MCF 10A (cell line): Measurements from ENCODE around the gene PDIK1L. TPM values are rescaled to one million over a fixed set of nuclear protein-coding genes. Genes with fewer than 3 reads are reported as not detected.

Source experiments
- BruUV-seq: library from RNA; stranded (reverse); fragments of 400-500 nt; replicated peaks from 2 replicates; lab custom pipeline; 2021; lab: Mats Ljungman, UMichigan
- CTCF ChIA-PET: fragments of 300-600 bp; sonication (Branson Sonifier 250); formaldehyde crosslinking; extraction: SDS; loops from one replicate; lab custom pipeline; 2021; ENCODE audit warnings: antibody characterized with exemption, inconsistent platforms; lab: Yijun Ruan, JAX
- POLR2A ChIA-PET: fragments of 300-600, 350-650 bp; sonication (Branson Sonifier 250); formaldehyde crosslinking; extraction: SDS; loops from one replicate; lab custom pipeline; 2020; ENCODE audit warnings: antibody characterized with exemption, inconsistent platforms; lab: Yijun Ruan, JAX
- DNase-seq: peaks from one replicate; pipeline ENCODE4 v3.0.0-alpha.2; 2018; ENCODE audit not compliant: unreplicated experiment
- H3K27ac Mint-ChIP-seq: one replicate; pipeline ENCODE4 v1.8.0; 2022; ENCODE audit warnings: mild to moderate bottlenecking, low read depth, mixed read lengths; ENCODE audit not compliant: unreplicated experiment
- H3K27me3 Mint-ChIP-seq: one replicate; pipeline ENCODE4 v1.8.0; 2022; ENCODE audit warnings: mixed read lengths; ENCODE audit not compliant: insufficient read depth, unreplicated experiment
- H3K36me3 Mint-ChIP-seq: one replicate; pipeline ENCODE4 v1.8.0; 2022; ENCODE audit warnings: mild to moderate bottlenecking, moderate library complexity, mixed read lengths; ENCODE audit not compliant: insufficient read depth, unreplicated experiment
- H3K4me1 Mint-ChIP-seq: one replicate; pipeline ENCODE4 v1.8.0; 2022; ENCODE audit warnings: mixed read lengths; ENCODE audit not compliant: insufficient read depth, unreplicated experiment
- H3K4me3 Mint-ChIP-seq: one replicate; pipeline ENCODE4 v1.8.0; 2022; ENCODE audit warnings: mild to moderate bottlenecking, moderate library complexity, mixed read lengths; ENCODE audit not compliant: unreplicated experiment
- H3K9me3 Mint-ChIP-seq: one replicate; pipeline ENCODE4 v1.8.0; 2022; ENCODE audit warnings: mixed read lengths; ENCODE audit not compliant: unreplicated experiment
- intact Hi-C: fragments of 100-400 bp; cut with micrococcal nuclease; formaldehyde crosslinking; loops from 2 replicates; pipeline ENCODE4 v1.14.1; 2022
- total RNA-seq: library from RNA; stranded (reverse); gene quantifications from 2 replicates; pipeline ENCODE4 v1.2.3, GENCODE V29; 2022
- TF ChIP-seq, protein P1 (sequence below): fragments of 200-600 bp; IDR thresholded peaks from one replicate; pipeline ENCODE4 v1.8.0; 2022; ENCODE audit warnings: antibody characterized with exemption, mild to moderate bottlenecking; ENCODE audit not compliant: unreplicated experiment

The PDIK1L gene
- total RNA-seq, 1 experiment from 2014 or later: 10.9 TPM

DNA sequence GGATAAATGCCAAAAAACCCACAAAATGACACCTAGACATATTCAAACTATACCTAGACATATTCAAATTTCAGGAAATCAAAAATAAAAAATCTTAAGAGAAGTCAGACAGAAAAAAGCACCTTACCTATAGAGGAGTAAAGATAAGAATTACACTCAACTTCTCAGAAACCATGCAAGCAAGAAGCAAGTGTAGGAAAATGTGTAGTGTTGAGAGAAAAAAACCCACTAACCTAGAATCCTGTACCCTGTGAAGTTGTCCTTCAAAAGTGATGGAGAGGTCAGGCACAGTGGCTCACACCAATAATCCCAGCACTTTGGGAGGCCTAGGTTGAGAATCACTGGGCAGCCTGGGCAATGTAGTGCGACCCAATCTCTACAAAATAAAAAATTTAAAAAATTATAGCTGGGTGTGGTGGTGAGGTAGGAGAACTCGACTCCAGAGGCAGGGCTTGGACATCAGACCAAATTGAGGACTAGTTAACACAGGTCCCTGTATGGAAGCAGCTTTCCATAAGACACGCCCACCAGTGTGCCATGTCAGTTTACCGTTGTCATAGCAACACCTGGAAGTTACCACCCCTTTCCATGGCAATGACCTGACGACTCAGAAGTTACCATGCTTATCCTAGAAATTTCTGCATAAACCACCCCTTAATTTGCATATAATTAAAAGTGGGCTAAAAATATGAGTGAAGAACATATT lies 20.7 kb downstream of the PDIK1L start:
- H3K36me3 Mint-ChIP-seq: no peaks in the 10 kb centered on the region
- no peaks in the 10 kb centered on the region for H3K27me3 Mint-ChIP-seq
- no peak overlapping the region for H3K27ac Mint-ChIP-seq
- TF ChIP-seq, protein P1, sequence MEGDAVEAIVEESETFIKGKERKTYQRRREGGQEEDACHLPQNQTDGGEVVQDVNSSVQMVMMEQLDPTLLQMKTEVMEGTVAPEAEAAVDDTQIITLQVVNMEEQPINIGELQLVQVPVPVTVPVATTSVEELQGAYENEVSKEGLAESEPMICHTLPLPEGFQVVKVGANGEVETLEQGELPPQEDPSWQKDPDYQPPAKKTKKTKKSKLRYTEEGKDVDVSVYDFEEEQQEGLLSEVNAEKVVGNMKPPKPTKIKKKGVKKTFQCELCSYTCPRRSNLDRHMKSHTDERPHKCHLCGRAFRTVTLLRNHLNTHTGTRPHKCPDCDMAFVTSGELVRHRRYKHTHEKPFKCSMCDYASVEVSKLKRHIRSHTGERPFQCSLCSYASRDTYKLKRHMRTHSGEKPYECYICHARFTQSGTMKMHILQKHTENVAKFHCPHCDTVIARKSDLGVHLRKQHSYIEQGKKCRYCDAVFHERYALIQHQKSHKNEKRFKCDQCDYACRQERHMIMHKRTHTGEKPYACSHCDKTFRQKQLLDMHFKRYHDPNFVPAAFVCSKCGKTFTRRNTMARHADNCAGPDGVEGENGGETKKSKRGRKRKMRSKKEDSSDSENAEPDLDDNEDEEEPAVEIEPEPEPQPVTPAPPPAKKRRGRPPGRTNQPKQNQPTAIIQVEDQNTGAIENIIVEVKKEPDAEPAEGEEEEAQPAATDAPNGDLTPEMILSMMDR: no peak
- H3K4me1 Mint-ChIP-seq: peaks cover 14% of the 10 kb centered on the region
- CTCF ChIA-PET: interaction anchor here (0.6 to 2.1 kb wide), 2 partner anchors 9 to 13 kb away, joined by 3 to 11 read pairs; no protein-coding TSS in a partner anchor
- H3K4me3 Mint-ChIP-seq: no peak overlapping the region
- BruUV-seq: no TSS peak
- POLR2A ChIA-PET: interaction anchor here (1.1 to 1.7 kb wide), 2 partner anchors 9 to 19 kb away, joined by 3 to 4 read pairs; no protein-coding TSS in a partner anchor
- intact Hi-C loops: no loop called here
- H3K9me3 Mint-ChIP-seq: no peaks in the 10 kb centered on the region
- no peak for DNase-seq

DNA sequence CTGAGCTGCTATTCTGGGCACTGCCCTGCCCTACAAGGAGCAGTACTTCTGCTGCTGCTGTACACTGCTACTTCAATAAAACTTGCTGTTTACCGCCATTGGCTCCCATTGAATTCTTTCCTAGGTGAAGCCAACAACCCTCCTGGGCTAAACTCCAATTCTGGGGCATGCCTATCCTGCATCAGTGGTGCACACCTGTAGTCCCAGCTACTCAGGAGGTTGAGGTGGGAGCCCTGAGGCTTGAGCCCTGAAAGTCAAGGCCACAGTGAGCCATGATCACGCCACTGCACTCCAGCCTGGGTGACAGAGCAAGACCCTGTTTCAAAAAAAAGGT lies 21.2 kb downstream of the PDIK1L start:
- peaks cover 9% of the 10 kb centered on the region for H3K4me1 Mint-ChIP-seq
- no peaks in the 10 kb centered on the region for H3K27me3 Mint-ChIP-seq
- H3K9me3 Mint-ChIP-seq: no peaks in the 10 kb centered on the region
- TF ChIP-seq, protein P1: no peak
- H3K4me3 Mint-ChIP-seq: no peak overlapping the region
- no peak for DNase-seq
- ChIA-PET POLR2A (interaction anchor here (1.1 kb wide), 1 partner anchor 9 kb away, joined by 3 read pairs; no protein-coding TSS in a partner anchor), CTCF (interaction anchor here (0.6 to 2.1 kb wide), 3 partner anchors 10 to 26 kb away, joined by 3 to 11 read pairs (median 4); no protein-coding TSS in a partner anchor)
- H3K36me3 Mint-ChIP-seq: no peaks in the 10 kb centered on the region
- H3K27ac Mint-ChIP-seq: no peak overlapping the region
- intact Hi-C loops: no loop called here
- no TSS peak for BruUV-seq

DNA sequence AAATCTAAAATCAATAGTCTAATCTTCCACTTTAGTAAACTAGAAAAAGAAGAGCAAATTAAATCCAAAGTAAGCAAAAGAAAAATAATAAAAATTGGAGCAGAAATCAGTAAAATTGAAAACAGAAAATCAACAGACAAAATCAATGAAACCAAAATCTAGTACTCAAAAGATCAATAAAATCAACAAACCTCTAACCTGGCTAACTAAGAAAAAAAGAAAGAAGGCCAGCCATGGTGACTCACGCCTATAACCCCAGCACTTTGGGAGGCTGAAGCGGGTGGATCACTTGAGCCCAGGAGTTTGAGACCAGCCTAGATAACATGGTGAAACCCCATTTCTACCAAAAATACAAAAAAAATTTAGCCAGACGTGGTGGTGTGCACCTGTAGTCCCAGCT lies 22.8 kb downstream of the PDIK1L start:
- TF ChIP-seq, protein P1: no peak
- DNase-seq: no peak
- intact Hi-C loops: no loop called here
- no TSS peak for BruUV-seq
- Mint-ChIP-seq H3K27ac (no peak overlapping the region), H3K27me3 (no peaks in the 10 kb centered on the region), H3K4me1 (no peaks in the 10 kb centered on the region), H3K9me3 (no peaks in the 10 kb centered on the region), H3K36me3 (no peaks in the 10 kb centered on the region), H3K4me3 (no peak overlapping the region)
- ChIA-PET CTCF (interaction anchor here (2.1 kb wide), 1 partner anchor 11 kb away, joined by 11 read pairs; no protein-coding TSS in a partner anchor), POLR2A (no interaction called here)

DNA sequence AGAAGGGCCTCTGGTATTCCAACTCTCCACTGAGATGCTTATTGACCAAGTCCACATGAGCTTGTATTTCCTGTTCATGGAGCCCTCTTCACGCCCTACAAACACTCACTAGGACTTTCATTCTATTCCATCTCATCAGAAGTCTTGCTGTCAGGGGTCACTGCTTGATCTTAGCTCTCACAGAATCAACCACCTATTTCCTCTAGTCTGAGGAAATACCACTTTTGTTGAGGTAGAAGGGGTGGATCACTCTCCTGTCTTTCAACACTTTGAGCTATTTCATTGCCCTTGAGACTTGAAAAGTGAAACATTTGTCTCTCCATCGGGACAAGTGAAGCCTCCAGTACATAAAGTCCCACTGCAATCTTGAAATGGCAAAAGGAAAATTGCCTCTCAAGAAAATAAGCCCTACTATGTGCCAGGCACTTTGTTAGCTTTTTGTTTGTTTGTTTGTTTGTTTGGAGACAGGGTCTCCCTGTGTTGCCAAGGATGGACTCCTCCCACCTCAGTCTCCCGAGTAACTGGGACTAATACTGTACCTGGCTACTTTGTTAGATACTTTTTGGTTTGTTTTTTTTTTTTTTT lies 27.4 kb downstream of the PDIK1L start:
- no peak overlapping the region for H3K4me3 Mint-ChIP-seq
- TF ChIP-seq, protein P1: no peak
- H3K4me1 Mint-ChIP-seq: no peaks in the 10 kb centered on the region
- H3K36me3 Mint-ChIP-seq: no peaks in the 10 kb centered on the region
- no peaks in the 10 kb centered on the region for H3K27me3 Mint-ChIP-seq
- POLR2A ChIA-PET: interaction anchor here (0.5 to 1.1 kb wide), 5 partner anchors 9 to 184 kb away, joined by 3 read pairs; no protein-coding TSS in a partner anchor
- no peak for DNase-seq
- intact Hi-C loops: no loop called here
- CTCF ChIA-PET: interaction anchor here (0.8 to 1.9 kb wide), 4 partner anchors 16 to 103 kb away, joined by 4 to 6 read pairs (median 5); partner anchors contain the start of gene ZNF593
- no TSS peak for BruUV-seq
- no peak overlapping the region for H3K27ac Mint-ChIP-seq
- H3K9me3 Mint-ChIP-seq: no peaks in the 10 kb centered on the region
